Panc1 (cell line): ENCODE measurements around the gene PLN. TPM values are rescaled to one million over a fixed set of nuclear protein-coding genes. Genes with fewer than 3 reads are reported as not detected.

Source experiments
- ATAC-seq: fragments of 200-7000 bp; cut with Tn5 transposase; 2 replicates; pipeline ENCODE4 v1.9.1; 2020; ENCODE audit warnings: mild to moderate bottlenecking, moderate library complexity
- BruUV-seq: library from RNA; stranded (reverse); fragments of 400-500 nt; replicated peaks from 2 replicates; lab custom pipeline; 2021; lab: Mats Ljungman, UMichigan
- CTCF ChIA-PET: fragments of 300-600 bp; sonication (Branson Sonifier 250); formaldehyde crosslinking; loops from one replicate; lab custom pipeline; 2022; ENCODE audit warnings: antibody characterized with exemption; lab: Charles Lee
- POLR2A ChIA-PET: fragments of 300-600 bp; sonication (Branson Sonifier 250); formaldehyde crosslinking; loops from one replicate; lab custom pipeline; 2022; ENCODE audit warnings: antibody characterized with exemption; lab: Charles Lee
- DNase-seq: peaks from one replicate; pipeline ENCODE4 v3.0.0-alpha.2; 2010; ENCODE audit warnings: low read depth, low spot score
- H3K27ac ChIP-seq: 2 replicates; pipeline ENCODE4 v1.5.1; 2011; ENCODE audit warnings: mild to moderate bottlenecking, low read length, inconsistent platforms
- H3K27me3 ChIP-seq: fragments of 200-500 bp; sonication (Bioruptor generic); 2 replicates; pipeline ENCODE4 v1.6.0; 2014; ENCODE audit warnings: low read length, inconsistent platforms; ENCODE audit not compliant: control insufficient read depth, insufficient read depth
- H3K36me3 ChIP-seq: fragments of 200-500 bp; sonication (Bioruptor generic); 2 replicates; pipeline ENCODE4 v1.5.1; 2014; ENCODE audit warnings: inconsistent platforms, mild to moderate bottlenecking, low read length, moderate library complexity; ENCODE audit not compliant: control insufficient read depth, insufficient read depth
- H3K4me1 ChIP-seq: 2 replicates; pipeline ENCODE4 v1.5.1; 2011; ENCODE audit warnings: inconsistent platforms, mild to moderate bottlenecking, low read length, moderate library complexity; ENCODE audit not compliant: control insufficient read depth, insufficient read depth
- H3K4me3 ChIP-seq, 2 experiments: 2 replicates each; pipeline ENCODE4 v1.5.1; 2011 to 2012; ENCODE audit warnings: low read depth in 2 of 2, low read length in 2 of 2, mild to moderate bottlenecking in 2 of 2, inconsistent platforms in 1 of 2, moderate library complexity in 1 of 2
- H3K9me3 ChIP-seq: fragments of 200-500 bp; sonication (Bioruptor generic); 2 replicates; pipeline ENCODE4 v1.5.1; 2014; ENCODE audit warnings: low read depth, mild to moderate bottlenecking, inconsistent platforms, low read length, moderate library complexity; ENCODE audit not compliant: control insufficient read depth, insufficient read depth
- CTCF ChIP-seq: fragments of 450-650 bp; IDR thresholded peaks from 2 replicates; pipeline ENCODE4 v1.5.1; 2017; ENCODE audit warnings: mild to moderate bottlenecking
- POLR2AphosphoS5 ChIP-seq: IDR thresholded peaks from 2 replicates; pipeline ENCODE4 v1.6.1; 2012; ENCODE audit warnings: mild to moderate bottlenecking, low read depth, low read length, moderate library complexity
- SIN3A ChIP-seq: IDR thresholded peaks from 2 replicates; pipeline ENCODE4 v1.6.1; 2012; ENCODE audit warnings: low read depth, mild to moderate bottlenecking, low read length, moderate library complexity, borderline replicate concordance; ENCODE audit not compliant: insufficient read depth
- TCF7L2 ChIP-seq: IDR thresholded peaks from 2 replicates; pipeline ENCODE4 v1.6.1; 2011; ENCODE audit warnings: mild to moderate bottlenecking, low read depth, low read length, inconsistent platforms
- in situ Hi-C: cut with HindIII; loops from 2 replicates; pipeline ENCODE4 v1.10.0; 2016; ENCODE audit warnings: low sequenced_read_pairs, low pct_unique_long_range_greater_than_20kb
- intact Hi-C: fragments of 100-400 bp; cut with micrococcal nuclease; formaldehyde crosslinking; loops from one replicate; pipeline ENCODE4 v1.10.0; 2022; ENCODE audit not compliant: unreplicated experiment
- total RNA-seq: library from RNA; stranded (reverse); gene quantifications from one replicate; pipeline ENCODE4 v1.2.1, GENCODE V29; 2021; ENCODE audit not compliant: unreplicated experiment
- TF ChIP-seq, protein P1 (sequence below), 2 experiments: IDR thresholded peaks; 2 replicates each; pipeline ENCODE4 v1.6.1; 2011 to 2012; ENCODE audit warnings: low read depth in 2 of 2, control low read depth in 1 of 2, low read length in 1 of 2, mild to moderate bottlenecking in 1 of 2, moderate library complexity in 1 of 2; ENCODE audit not compliant: insufficient read depth in 1 of 2

Gene PLN
- total RNA-seq, 1 experiment from 2014 or later, result not detected

- H3K4me1 ChIP-seq, result no peaks in the 10 kb centered on the region
- no peaks in the 10 kb centered on the region for H3K36me3 ChIP-seq
- DNase-seq (no peak), ATAC-seq (no peak)
- H3K9me3 ChIP-seq, result no peaks in the 10 kb centered on the region
- BruUV-seq, result no TSS peak
- no peak for TF ChIP-seq SIN3A
- no peak for TF ChIP-seq TCF7L2
- TF ChIP-seq CTCF, result no peak
- TF ChIP-seq, protein P1, sequence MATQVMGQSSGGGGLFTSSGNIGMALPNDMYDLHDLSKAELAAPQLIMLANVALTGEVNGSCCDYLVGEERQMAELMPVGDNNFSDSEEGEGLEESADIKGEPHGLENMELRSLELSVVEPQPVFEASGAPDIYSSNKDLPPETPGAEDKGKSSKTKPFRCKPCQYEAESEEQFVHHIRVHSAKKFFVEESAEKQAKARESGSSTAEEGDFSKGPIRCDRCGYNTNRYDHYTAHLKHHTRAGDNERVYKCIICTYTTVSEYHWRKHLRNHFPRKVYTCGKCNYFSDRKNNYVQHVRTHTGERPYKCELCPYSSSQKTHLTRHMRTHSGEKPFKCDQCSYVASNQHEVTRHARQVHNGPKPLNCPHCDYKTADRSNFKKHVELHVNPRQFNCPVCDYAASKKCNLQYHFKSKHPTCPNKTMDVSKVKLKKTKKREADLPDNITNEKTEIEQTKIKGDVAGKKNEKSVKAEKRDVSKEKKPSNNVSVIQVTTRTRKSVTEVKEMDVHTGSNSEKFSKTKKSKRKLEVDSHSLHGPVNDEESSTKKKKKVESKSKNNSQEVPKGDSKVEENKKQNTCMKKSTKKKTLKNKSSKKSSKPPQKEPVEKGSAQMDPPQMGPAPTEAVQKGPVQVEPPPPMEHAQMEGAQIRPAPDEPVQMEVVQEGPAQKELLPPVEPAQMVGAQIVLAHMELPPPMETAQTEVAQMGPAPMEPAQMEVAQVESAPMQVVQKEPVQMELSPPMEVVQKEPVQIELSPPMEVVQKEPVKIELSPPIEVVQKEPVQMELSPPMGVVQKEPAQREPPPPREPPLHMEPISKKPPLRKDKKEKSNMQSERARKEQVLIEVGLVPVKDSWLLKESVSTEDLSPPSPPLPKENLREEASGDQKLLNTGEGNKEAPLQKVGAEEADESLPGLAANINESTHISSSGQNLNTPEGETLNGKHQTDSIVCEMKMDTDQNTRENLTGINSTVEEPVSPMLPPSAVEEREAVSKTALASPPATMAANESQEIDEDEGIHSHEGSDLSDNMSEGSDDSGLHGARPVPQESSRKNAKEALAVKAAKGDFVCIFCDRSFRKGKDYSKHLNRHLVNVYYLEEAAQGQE (IDR thresholded peaks at IDR 0.05; ENCODE audit: insufficient read depth in 1 of 2, low read depth in 2 of 2, low read length in 1 of 2), result no peak
- no peak for TF ChIP-seq POLR2AphosphoS5
- in situ Hi-C loops (no loop called here), intact Hi-C loops (loop anchor here (10.0 kb wide), 1 partner anchor 526 kb away; no protein-coding TSS in a partner anchor)
- ChIA-PET CTCF (no interaction called here), POLR2A (no interaction called here)
- H3K27ac ChIP-seq, result no peak overlapping the region
- H3K4me3 ChIP-seq, result no peak overlapping the region
- no peaks in the 10 kb centered on the region for H3K27me3 ChIP-seq
These were observed 47.0 kb upstream of the PLN start for GRCh38 chr6:118501099-118501498.

GRCh38 chr6:118501765-118502164, 46.3 kb upstream of the PLN start:
- in situ Hi-C loops, result no loop called here

More at GRCh38 chr6:118501765-118502164, 46.3 kb upstream of the PLN start:
- Histone ChIP-seq H3K27me3 (no peaks in the 10 kb centered on the region), H3K4me3 (no peak overlapping the region), H3K4me1 (no peaks in the 10 kb centered on the region), H3K9me3 (no peaks in the 10 kb centered on the region), H3K27ac (no peak overlapping the region), H3K36me3 (no peaks in the 10 kb centered on the region)
- no TSS peak for BruUV-seq
- intact Hi-C loops, result loop anchor here (10.0 kb wide), 1 partner anchor 527 kb away; no protein-coding TSS in a partner anchor
- ChIA-PET POLR2A (no interaction called here), CTCF (no interaction called here)
- ATAC-seq (no peak), DNase-seq (no peak)
- TF ChIP-seq, protein P1 (IDR thresholded peaks at IDR 0.05; ENCODE audit: insufficient read depth in 1 of 2, low read depth in 2 of 2, low read length in 1 of 2), result no peak
- TF ChIP-seq TCF7L2, result no peak
- TF ChIP-seq SIN3A, result no peak
- TF ChIP-seq POLR2AphosphoS5, result no peak
- no peak for TF ChIP-seq CTCF
